ENCODE data around the gene ACOT4.
"Not testable (repeated sequence)": the region's sequence is repeated elsewhere in the genome, so short reads cannot be mapped to it uniquely, and the experiment has no call there.

The ACOT4 gene

GRCh38 chr14:73591690-73592449, at the start of gene ACOT4:
Gene ACOT4, plus strand, starts transcription at chr14:73591873. Its CDS starts 87 bp downstream, at chr14:73591960.
- no peak for TF ChIP-seq CTCF (conservative IDR thresholded peaks at IDR 0.05; ENCODE audit: low read length)
- DNase-seq (ENCODE audit: low read depth), result peak; percentile 35
- peak within 1 kb of the TSS; percentile 60 for H3K4me3 ChIP-seq (ENCODE audit: low read length)

GRCh38 chr14:73542961-73543360, 48.7 kb upstream of the ACOT4 start:
- not testable (repeated sequence) for H3K4me3 ChIP-seq (ENCODE audit: low read length); DNase-seq (ENCODE audit: low read depth)

- H3K4me3 ChIP-seq (ENCODE audit: low read length); DNase-seq (ENCODE audit: low read depth): not testable (repeated sequence)
These were observed 46.3 kb upstream of the ACOT4 start for GRCh38 chr14:73545353-73545752.

- DNase-seq (ENCODE audit: low read depth), result not testable (repeated sequence)
These were observed 42.6 kb upstream of the ACOT4 start for GRCh38 chr14:73549097-73549496.

GRCh38 chr14:73549889-73550524, 41.7 kb upstream of the ACOT4 start:
- H3K4me3 ChIP-seq (ENCODE audit: low read length); DNase-seq (ENCODE audit: low read depth): not testable (repeated sequence)

More at GRCh38 chr14:73549097-73549496, 42.6 kb upstream of the ACOT4 start:
- not testable (repeated sequence) for H3K4me3 ChIP-seq (ENCODE audit: low read length)

GRCh38 chr14:73553845-73554244, 37.8 kb upstream of the ACOT4 start:
- DNase-seq (ENCODE audit: low read depth), result no peak
- no peak overlapping the region for H3K4me3 ChIP-seq (ENCODE audit: low read length)
- TF ChIP-seq CTCF (conservative IDR thresholded peaks at IDR 0.05; ENCODE audit: low read length), result no peak

- H3K4me3 ChIP-seq (ENCODE audit: low read length); DNase-seq (ENCODE audit: low read depth): not testable (repeated sequence)
These were observed 34.5 kb upstream of the ACOT4 start for GRCh38 chr14:73557201-73557600.

- H3K4me3 ChIP-seq (ENCODE audit: low read length); DNase-seq (ENCODE audit: low read depth): not testable (repeated sequence)
These were observed 33.4 kb upstream of the ACOT4 start for GRCh38 chr14:73558238-73558637.

GRCh38 chr14:73562256-73562655, 29.4 kb upstream of the ACOT4 start:
- not testable (repeated sequence) for DNase-seq (ENCODE audit: low read depth)

GRCh38 chr14:73562696-73563095, 29.0 kb upstream of the ACOT4 start:
- DNase-seq (ENCODE audit: low read depth), result not testable (repeated sequence)

More at GRCh38 chr14:73562256-73562655, 29.4 kb upstream of the ACOT4 start:
- not testable (repeated sequence) for H3K4me3 ChIP-seq (ENCODE audit: low read length)

GRCh38 chr14:73566431-73566830, 25.2 kb upstream of the ACOT4 start:
- not testable (repeated sequence) for DNase-seq (ENCODE audit: low read depth); H3K4me3 ChIP-seq (ENCODE audit: low read length)

More at GRCh38 chr14:73562696-73563095, 29.0 kb upstream of the ACOT4 start:
- not testable (repeated sequence) for H3K4me3 ChIP-seq (ENCODE audit: low read length)

- DNase-seq (ENCODE audit: low read depth); H3K4me3 ChIP-seq (ENCODE audit: low read length): not testable (repeated sequence)
These were observed 24.7 kb upstream of the ACOT4 start for GRCh38 chr14:73566935-73567334.
